SK-N-SH (cell line): ENCODE results near the gene CHMP2B. TPM values are rescaled to one million over a fixed set of nuclear protein-coding genes. Genes with fewer than 3 reads are reported as not detected.

ENCODE experiments used
- CTCF ChIA-PET: fragments of 300-600, 350-600 bp; formaldehyde crosslinking; extraction: SDS; loops from one replicate; lab custom pipeline; 2021; lab: Yijun Ruan, JAX
- POLR2A ChIA-PET: fragments of 350-600 bp; sonication (Branson Sonifier 250); formaldehyde crosslinking; extraction: SDS; loops from one replicate; lab custom pipeline; 2020; ENCODE audit warnings: antibody characterized with exemption, inconsistent platforms; lab: Yijun Ruan, JAX
- DNase-seq: peaks from one replicate; pipeline ENCODE4 v3.0.0; 2012
- H2AFZ ChIP-seq: fragments of 200-600 bp; sonication (generic); 2 replicates; pipeline ENCODE4 v1.8.1; 2016; ENCODE audit warnings: antibody characterized with exemption, mild to moderate bottlenecking, low read depth
- H3F3A ChIP-seq: fragments of 200-600 bp; sonication (generic); replicated peaks from 2 replicates; pipeline ENCODE3; 2016; ENCODE audit warnings: antibody characterized with exemption, mild to moderate bottlenecking; ENCODE audit not compliant: insufficient read depth
- H3K27ac ChIP-seq, 2 experiments: fragments of 200-500 bp in 1 of 2; fragments of 200-600 bp in 1 of 2; sonication (Bioruptor generic) in 1 of 2; sonication (generic), shearing (Covaris generic) in 1 of 2; 2 replicates each; pipeline versions ENCODE4 v1.5.1 to v1.6.1; 2014 to 2016; ENCODE audit warnings: low read depth in 2 of 2, inconsistent platforms in 1 of 2, low read length in 1 of 2, mild to moderate bottlenecking in 1 of 2, mixed read lengths in 1 of 2
- H3K27me3 ChIP-seq: fragments of 200-600 bp; sonication (generic), shearing (Covaris generic); 2 replicates; pipeline ENCODE4 v1.6.1; 2016; ENCODE audit warnings: mixed run types; ENCODE audit not compliant: insufficient read depth
- H3K36me3 ChIP-seq, 2 experiments: fragments of 200-500 bp in 1 of 2; fragments of 200-600 bp in 1 of 2; sonication (Bioruptor generic) in 1 of 2; sonication (generic) in 1 of 2; replicated peaks in 1 of 2; 2 replicates each; pipeline versions ENCODE3 to v1.5.1; 2014 to 2016; ENCODE audit warnings: low read length in 1 of 2, mild to moderate bottlenecking in 1 of 2; ENCODE audit not compliant: insufficient read depth in 2 of 2, control insufficient read depth in 1 of 2
- H3K4me1 ChIP-seq, 2 experiments: fragments of 200-500 bp in 1 of 2; fragments of 200-600 bp in 1 of 2; sonication (Bioruptor generic) in 1 of 2; sonication (generic), shearing (Covaris generic) in 1 of 2; 2 replicates each; pipeline versions ENCODE4 v1.5.1 to v1.6.1; 2014 to 2016; ENCODE audit warnings: low read depth in 1 of 2, low read length in 1 of 2, mixed run types in 1 of 2; ENCODE audit not compliant: insufficient read depth in 2 of 2, control insufficient read depth in 1 of 2
- H3K4me2 ChIP-seq: fragments of 200-600 bp; sonication (generic), shearing (Covaris generic); 2 replicates; pipeline ENCODE4 v1.6.1; 2017; ENCODE audit warnings: mixed run types
- H3K4me3 ChIP-seq, 2 experiments: fragments of 200-500 bp in 1 of 2; fragments of 200-600 bp in 1 of 2; sonication (Bioruptor generic) in 1 of 2; sonication (generic), shearing (Covaris generic) in 1 of 2; 2 replicates each; pipeline versions ENCODE4 v1.5.1 to v1.8.1; 2014 to 2016; ENCODE audit warnings: low read depth in 2 of 2, inconsistent platforms in 1 of 2, low read length in 1 of 2, mild to moderate bottlenecking in 1 of 2, mixed read lengths in 1 of 2, moderate library complexity in 1 of 2
- H3K79me2 ChIP-seq: fragments of 200-600 bp; sonication (generic); 2 replicates; pipeline ENCODE4 v1.8.1; 2017; ENCODE audit warnings: mild to moderate bottlenecking; ENCODE audit not compliant: insufficient read depth
- H3K9ac ChIP-seq: fragments of 200-600 bp; sonication (generic); 2 replicates; pipeline ENCODE4 v1.6.1; 2017; ENCODE audit warnings: mixed run types
- H3K9me2 ChIP-seq: fragments of 200-600 bp; sonication (generic); 2 replicates; pipeline ENCODE4 v1.6.1; 2017; ENCODE audit warnings: mixed run types
- H3K9me3 ChIP-seq: fragments of 200-600 bp; sonication (generic); 2 replicates; pipeline ENCODE4 v1.6.1; 2017; ENCODE audit warnings: mixed run types, mild to moderate bottlenecking, moderate library complexity
- H4K20me1 ChIP-seq: fragments of 200-600 bp; sonication (generic); 2 replicates; pipeline ENCODE4 v1.6.1; 2017; ENCODE audit warnings: mild to moderate bottlenecking, mixed run types; ENCODE audit not compliant: insufficient read depth
- CHD2 ChIP-seq: fragments of 150-350 bp; IDR thresholded peaks from 2 replicates; pipeline ENCODE4 v1.6.1; 2018; ENCODE audit warnings: low read length; ENCODE audit not compliant: partially characterized antibody
- EP300 ChIP-seq, 2 experiments: IDR thresholded peaks; 2 replicates each; pipeline versions ENCODE4 v1.4.0 to v1.6.1; 2012; ENCODE audit warnings: borderline replicate concordance in 1 of 2, low read depth in 1 of 2, low read length in 1 of 2
- FOSL2 ChIP-seq: IDR thresholded peaks from 2 replicates; pipeline ENCODE4 v1.4.0; 2012; ENCODE audit warnings: low read depth, mild to moderate bottlenecking, moderate library complexity, borderline replicate concordance
- JUND ChIP-seq: IDR thresholded peaks from 2 replicates; pipeline ENCODE4 v1.4.0; 2012
- MEF2A ChIP-seq: IDR thresholded peaks from 2 replicates; pipeline ENCODE4 v1.4.0; 2012; ENCODE audit warnings: low read depth, borderline replicate concordance
- NFIC ChIP-seq: IDR thresholded peaks from 2 replicates; pipeline ENCODE4 v1.4.0; 2012; ENCODE audit warnings: borderline replicate concordance
- RAD21 ChIP-seq: IDR thresholded peaks from 2 replicates; pipeline ENCODE4 v1.6.1; 2012; ENCODE audit warnings: mild to moderate bottlenecking, low read length
- RCOR1 ChIP-seq: fragments of 150-350 bp; IDR thresholded peaks from 2 replicates; pipeline ENCODE4 v1.6.1; 2017; ENCODE audit warnings: antibody characterized with exemption, low read length
- RXRA ChIP-seq: IDR thresholded peaks from 2 replicates; pipeline ENCODE4 v1.4.0; 2012; ENCODE audit warnings: low read depth, mild to moderate bottlenecking, borderline replicate concordance
- SIN3A ChIP-seq: IDR thresholded peaks from 2 replicates; pipeline ENCODE4 v1.6.1; 2012; ENCODE audit warnings: low read depth, mild to moderate bottlenecking, low read length, moderate library complexity, borderline replicate concordance
- TAF1 ChIP-seq: IDR thresholded peaks from 2 replicates; pipeline ENCODE4 v1.6.1; 2012; ENCODE audit warnings: low read depth, mild to moderate bottlenecking, low read length, moderate library complexity, borderline replicate concordance
- TCF12 ChIP-seq: IDR thresholded peaks from 2 replicates; pipeline ENCODE4 v1.4.0; 2012
- TEAD4 ChIP-seq: IDR thresholded peaks from 2 replicates; pipeline ENCODE4 v1.4.0; 2012; ENCODE audit warnings: mild to moderate bottlenecking, borderline replicate concordance; ENCODE audit not compliant: insufficient read depth
- polyA plus RNA-seq, 3 experiments: library from polyadenylated mRNA; depleted of rRNA; stranded (reverse); fragments of >200 nt; gene quantifications; 2 replicates each; pipeline ENCODE4 v1.2.3, GENCODE V29; 2012
- TF ChIP-seq, protein P1 (sequence below): fragments of 200-600 bp; sonication (generic); IDR thresholded peaks from 2 replicates; pipeline ENCODE4 v1.6.1; 2017; ENCODE audit warnings: antibody characterized with exemption, mild to moderate bottlenecking, moderate library complexity
- TF ChIP-seq, protein P2 (sequence below): IDR thresholded peaks from 2 replicates; pipeline ENCODE4 v1.4.0; 2012; ENCODE audit warnings: low read depth
- TF ChIP-seq, protein P3 (sequence below): IDR thresholded peaks from 2 replicates; pipeline ENCODE4 v1.6.1; 2012; ENCODE audit warnings: mild to moderate bottlenecking, low read depth, low read length, moderate library complexity

The CHMP2B gene
- polyA plus RNA-seq, 1 of the 3 experiments (the other 2 are of a cell fraction) = 8.5 TPM

DNA sequence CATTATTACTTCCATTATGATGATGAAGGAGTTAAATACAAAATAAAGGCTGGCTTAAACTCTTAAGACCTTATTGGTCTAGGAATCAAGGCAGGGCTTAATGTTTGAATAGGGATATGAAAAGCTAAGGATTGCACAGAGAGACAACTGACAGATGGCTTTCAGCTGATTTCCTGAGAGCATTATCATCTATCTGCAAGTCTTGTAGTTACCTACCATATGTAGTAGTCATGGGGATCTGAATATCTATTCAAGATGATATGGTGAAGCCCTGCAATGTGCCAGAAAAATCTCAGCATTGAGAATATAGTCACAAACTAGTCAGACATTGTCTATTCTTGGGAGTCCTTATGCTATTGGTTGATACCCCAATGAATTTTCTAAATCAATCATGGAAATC lies 47.5 kb upstream of the CHMP2B start:
- no peaks in the 10 kb centered on the region for H4K20me1 ChIP-seq
- POLR2A ChIA-PET = no interaction called here
- H3K79me2 ChIP-seq = no peaks in the 10 kb centered on the region
- H3K27me3 ChIP-seq = peaks cover 9% of the 10 kb centered on the region; the same call in 1 of the 2 replicates
- no peak overlapping the region for H2AFZ ChIP-seq
- H3K9ac ChIP-seq = no peak overlapping the region
- no peak for DNase-seq
- no peak overlapping the region for H3K27ac ChIP-seq
- no peaks in the 10 kb centered on the region for H3F3A ChIP-seq
- no peaks in the 10 kb centered on the region for H3K36me3 ChIP-seq
- no peaks in the 10 kb centered on the region for H3K9me2 ChIP-seq
- peaks cover 0 to 10% of the 10 kb centered on the region in 2 experiments; a peak in 1 of 4 replicates for H3K4me1 ChIP-seq
- H3K4me2 ChIP-seq = no peak overlapping the region
- no peaks in the 10 kb centered on the region for H3K9me3 ChIP-seq
- CTCF ChIA-PET = interaction anchor here (0.6 to 5.7 kb wide), 2 partner anchors 12 to 18 kb away, joined by 3 to 27 read pairs; no protein-coding TSS in a partner anchor
- TF ChIP-seq, protein P1, sequence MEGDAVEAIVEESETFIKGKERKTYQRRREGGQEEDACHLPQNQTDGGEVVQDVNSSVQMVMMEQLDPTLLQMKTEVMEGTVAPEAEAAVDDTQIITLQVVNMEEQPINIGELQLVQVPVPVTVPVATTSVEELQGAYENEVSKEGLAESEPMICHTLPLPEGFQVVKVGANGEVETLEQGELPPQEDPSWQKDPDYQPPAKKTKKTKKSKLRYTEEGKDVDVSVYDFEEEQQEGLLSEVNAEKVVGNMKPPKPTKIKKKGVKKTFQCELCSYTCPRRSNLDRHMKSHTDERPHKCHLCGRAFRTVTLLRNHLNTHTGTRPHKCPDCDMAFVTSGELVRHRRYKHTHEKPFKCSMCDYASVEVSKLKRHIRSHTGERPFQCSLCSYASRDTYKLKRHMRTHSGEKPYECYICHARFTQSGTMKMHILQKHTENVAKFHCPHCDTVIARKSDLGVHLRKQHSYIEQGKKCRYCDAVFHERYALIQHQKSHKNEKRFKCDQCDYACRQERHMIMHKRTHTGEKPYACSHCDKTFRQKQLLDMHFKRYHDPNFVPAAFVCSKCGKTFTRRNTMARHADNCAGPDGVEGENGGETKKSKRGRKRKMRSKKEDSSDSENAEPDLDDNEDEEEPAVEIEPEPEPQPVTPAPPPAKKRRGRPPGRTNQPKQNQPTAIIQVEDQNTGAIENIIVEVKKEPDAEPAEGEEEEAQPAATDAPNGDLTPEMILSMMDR = no peak
- TF ChIP-seq TEAD4 = no peak
- TF ChIP-seq EP300 (IDR thresholded peaks at IDR 0.05; ENCODE audit: borderline replicate concordance in 1 of 2, low read depth in 1 of 2, low read length in 1 of 2) = no peak
- TF ChIP-seq, protein P2, sequence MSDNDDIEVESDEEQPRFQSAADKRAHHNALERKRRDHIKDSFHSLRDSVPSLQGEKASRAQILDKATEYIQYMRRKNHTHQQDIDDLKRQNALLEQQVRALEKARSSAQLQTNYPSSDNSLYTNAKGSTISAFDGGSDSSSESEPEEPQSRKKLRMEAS = no peak
- no peak for TF ChIP-seq FOSL2
- TF ChIP-seq, protein P3, sequence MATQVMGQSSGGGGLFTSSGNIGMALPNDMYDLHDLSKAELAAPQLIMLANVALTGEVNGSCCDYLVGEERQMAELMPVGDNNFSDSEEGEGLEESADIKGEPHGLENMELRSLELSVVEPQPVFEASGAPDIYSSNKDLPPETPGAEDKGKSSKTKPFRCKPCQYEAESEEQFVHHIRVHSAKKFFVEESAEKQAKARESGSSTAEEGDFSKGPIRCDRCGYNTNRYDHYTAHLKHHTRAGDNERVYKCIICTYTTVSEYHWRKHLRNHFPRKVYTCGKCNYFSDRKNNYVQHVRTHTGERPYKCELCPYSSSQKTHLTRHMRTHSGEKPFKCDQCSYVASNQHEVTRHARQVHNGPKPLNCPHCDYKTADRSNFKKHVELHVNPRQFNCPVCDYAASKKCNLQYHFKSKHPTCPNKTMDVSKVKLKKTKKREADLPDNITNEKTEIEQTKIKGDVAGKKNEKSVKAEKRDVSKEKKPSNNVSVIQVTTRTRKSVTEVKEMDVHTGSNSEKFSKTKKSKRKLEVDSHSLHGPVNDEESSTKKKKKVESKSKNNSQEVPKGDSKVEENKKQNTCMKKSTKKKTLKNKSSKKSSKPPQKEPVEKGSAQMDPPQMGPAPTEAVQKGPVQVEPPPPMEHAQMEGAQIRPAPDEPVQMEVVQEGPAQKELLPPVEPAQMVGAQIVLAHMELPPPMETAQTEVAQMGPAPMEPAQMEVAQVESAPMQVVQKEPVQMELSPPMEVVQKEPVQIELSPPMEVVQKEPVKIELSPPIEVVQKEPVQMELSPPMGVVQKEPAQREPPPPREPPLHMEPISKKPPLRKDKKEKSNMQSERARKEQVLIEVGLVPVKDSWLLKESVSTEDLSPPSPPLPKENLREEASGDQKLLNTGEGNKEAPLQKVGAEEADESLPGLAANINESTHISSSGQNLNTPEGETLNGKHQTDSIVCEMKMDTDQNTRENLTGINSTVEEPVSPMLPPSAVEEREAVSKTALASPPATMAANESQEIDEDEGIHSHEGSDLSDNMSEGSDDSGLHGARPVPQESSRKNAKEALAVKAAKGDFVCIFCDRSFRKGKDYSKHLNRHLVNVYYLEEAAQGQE = no peak
- no peak for TF ChIP-seq CHD2
- TF ChIP-seq RXRA = no peak
- no peak for TF ChIP-seq RCOR1
- TF ChIP-seq SIN3A = no peak
- no peak for TF ChIP-seq JUND
- no peak overlapping the region for H3K4me3 ChIP-seq

DNA sequence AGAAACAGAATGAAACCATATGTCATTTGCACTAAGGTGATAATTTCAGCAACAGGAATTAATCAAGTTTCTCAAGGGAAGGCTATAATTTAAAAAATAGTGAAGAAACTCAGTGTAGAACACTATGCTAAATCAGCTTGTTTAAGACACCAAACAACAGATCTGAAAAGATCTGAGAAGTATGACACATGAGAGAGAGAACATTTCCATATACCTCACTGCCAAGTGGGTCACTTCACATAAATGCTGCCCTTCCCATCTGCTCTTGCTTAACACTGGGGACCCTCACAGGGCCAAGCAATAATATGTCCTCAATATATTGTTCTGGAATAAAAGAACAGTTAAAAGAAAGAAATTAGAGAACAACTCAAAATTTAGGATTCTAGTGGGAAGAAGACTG lies 45.6 kb upstream of the CHMP2B start:
- Histone ChIP-seq H3K79me2 (no peaks in the 10 kb centered on the region), H3K4me2 (no peak overlapping the region), H3K9ac (no peak overlapping the region), H3K4me3 (no peak overlapping the region), H3K9me2 (no peaks in the 10 kb centered on the region), H4K20me1 (no peaks in the 10 kb centered on the region), H3K4me1 (peaks cover 0 to 10% of the 10 kb centered on the region in 2 experiments; a peak in 1 of 4 replicates), H3F3A (no peaks in the 10 kb centered on the region), H3K27ac (no peak overlapping the region), H3K36me3 (no peaks in the 10 kb centered on the region), H2AFZ (no peak overlapping the region), H3K9me3 (no peaks in the 10 kb centered on the region), H3K27me3 (peaks cover 9% of the 10 kb centered on the region; the same call in 1 of the 2 replicates)
- DNase-seq = no peak
- POLR2A ChIA-PET = no interaction called here
- TF ChIP-seq RAD21 (no peak), TCF12 (no peak), TAF1 (no peak), RXRA (no peak), MEF2A (no peak), NFIC (no peak), FOSL2 (no peak)
- TF ChIP-seq, protein P3 = no peak
- CTCF ChIA-PET = interaction anchor here (5.7 kb wide), 1 partner anchor 14 kb away, joined by 27 read pairs; no protein-coding TSS in a partner anchor
